DOHH2 (cell line): Measurements from ENCODE around the gene CD40.

Source experiments
- EZH2phosphoT487 ChIP-seq: fragments of 200-600 bp; sonication (generic); IDR thresholded peaks from 2 replicates; pipeline ENCODE4 v1.6.1; 2017; ENCODE audit warnings: borderline replicate concordance, mild to moderate bottlenecking, antibody characterized with exemption, low read length, moderate library complexity, mixed read lengths
- TF ChIP-seq, protein P1 (sequence below): fragments of 200-600 bp; sonication (generic); IDR thresholded peaks from one replicate; pipeline ENCODE4 v1.5.1; 2014; ENCODE audit warnings: antibody characterized with exemption, mild to moderate bottlenecking, low read depth, low read length; ENCODE audit not compliant: poor library complexity, severe bottlenecking

DNA sequence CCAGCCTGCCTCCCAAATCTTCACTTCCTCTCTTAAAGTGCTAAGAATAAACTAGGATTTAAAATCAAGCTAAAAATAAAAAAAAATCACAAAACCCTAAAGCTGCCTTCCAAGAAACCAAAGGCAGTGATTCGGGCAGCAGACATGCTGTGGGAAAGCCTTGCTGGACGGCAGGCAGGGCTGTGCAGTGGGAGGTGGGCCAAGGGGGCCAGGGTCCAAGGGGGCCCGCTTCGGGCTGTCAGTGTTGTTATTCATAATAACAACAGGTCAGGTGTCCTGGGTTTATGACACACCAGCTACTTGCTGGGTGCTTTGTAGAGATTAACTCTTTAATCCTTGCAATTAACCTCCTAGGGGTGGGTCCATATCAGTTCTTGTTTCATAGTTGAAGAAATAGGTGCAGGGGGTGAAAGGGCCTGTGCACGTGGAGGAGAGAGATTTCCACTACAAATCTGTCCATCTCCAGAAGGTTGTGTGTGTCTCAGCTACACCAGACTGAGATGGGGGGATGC is 40.4 kb downstream of the CD40 start:
- TF ChIP-seq, protein P1, sequence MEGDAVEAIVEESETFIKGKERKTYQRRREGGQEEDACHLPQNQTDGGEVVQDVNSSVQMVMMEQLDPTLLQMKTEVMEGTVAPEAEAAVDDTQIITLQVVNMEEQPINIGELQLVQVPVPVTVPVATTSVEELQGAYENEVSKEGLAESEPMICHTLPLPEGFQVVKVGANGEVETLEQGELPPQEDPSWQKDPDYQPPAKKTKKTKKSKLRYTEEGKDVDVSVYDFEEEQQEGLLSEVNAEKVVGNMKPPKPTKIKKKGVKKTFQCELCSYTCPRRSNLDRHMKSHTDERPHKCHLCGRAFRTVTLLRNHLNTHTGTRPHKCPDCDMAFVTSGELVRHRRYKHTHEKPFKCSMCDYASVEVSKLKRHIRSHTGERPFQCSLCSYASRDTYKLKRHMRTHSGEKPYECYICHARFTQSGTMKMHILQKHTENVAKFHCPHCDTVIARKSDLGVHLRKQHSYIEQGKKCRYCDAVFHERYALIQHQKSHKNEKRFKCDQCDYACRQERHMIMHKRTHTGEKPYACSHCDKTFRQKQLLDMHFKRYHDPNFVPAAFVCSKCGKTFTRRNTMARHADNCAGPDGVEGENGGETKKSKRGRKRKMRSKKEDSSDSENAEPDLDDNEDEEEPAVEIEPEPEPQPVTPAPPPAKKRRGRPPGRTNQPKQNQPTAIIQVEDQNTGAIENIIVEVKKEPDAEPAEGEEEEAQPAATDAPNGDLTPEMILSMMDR = no peak
- no peak for TF ChIP-seq EZH2phosphoT487
